OCI-LY1 (cell line): ENCODE data around the gene IGSF10.

Experiments
- EZH2 ChIP-seq: fragments of 200-600 bp; sonication (generic), shearing (Covaris generic); IDR thresholded peaks from 2 replicates; pipeline ENCODE4 v1.8.0; 2017; ENCODE audit warnings: borderline replicate concordance, mixed run types, mild to moderate bottlenecking, antibody characterized with exemption, low read length, moderate library complexity, mixed read lengths
- TF ChIP-seq, protein P1 (sequence below): fragments of 200-600 bp; sonication (generic), shearing (Covaris generic); IDR thresholded peaks from 2 replicates; pipeline ENCODE4 v1.5.1; 2017; ENCODE audit warnings: mild to moderate bottlenecking, antibody characterized with exemption, low read length, moderate library complexity, mixed read lengths

DNA sequence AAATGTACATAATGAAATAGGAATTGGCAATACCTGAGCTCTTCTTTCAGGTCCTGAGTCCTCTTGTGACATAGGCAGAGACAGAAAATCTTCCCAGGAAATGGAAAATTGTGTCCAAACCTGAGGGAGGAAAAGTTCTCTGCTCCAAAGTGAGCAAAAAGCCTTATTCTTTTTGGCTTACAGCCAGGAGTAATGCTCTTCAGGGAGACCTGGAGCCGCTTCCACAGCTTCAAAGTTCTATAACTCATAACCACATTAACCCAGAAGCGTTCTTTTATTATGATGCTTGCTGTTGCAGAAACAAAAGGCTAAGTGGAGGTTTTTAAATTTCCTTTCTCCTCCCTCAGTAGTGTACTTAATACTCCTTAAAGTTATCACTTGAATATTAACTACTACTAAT is 633 bp downstream of the IGSF10 start:
- TF ChIP-seq, protein P1, sequence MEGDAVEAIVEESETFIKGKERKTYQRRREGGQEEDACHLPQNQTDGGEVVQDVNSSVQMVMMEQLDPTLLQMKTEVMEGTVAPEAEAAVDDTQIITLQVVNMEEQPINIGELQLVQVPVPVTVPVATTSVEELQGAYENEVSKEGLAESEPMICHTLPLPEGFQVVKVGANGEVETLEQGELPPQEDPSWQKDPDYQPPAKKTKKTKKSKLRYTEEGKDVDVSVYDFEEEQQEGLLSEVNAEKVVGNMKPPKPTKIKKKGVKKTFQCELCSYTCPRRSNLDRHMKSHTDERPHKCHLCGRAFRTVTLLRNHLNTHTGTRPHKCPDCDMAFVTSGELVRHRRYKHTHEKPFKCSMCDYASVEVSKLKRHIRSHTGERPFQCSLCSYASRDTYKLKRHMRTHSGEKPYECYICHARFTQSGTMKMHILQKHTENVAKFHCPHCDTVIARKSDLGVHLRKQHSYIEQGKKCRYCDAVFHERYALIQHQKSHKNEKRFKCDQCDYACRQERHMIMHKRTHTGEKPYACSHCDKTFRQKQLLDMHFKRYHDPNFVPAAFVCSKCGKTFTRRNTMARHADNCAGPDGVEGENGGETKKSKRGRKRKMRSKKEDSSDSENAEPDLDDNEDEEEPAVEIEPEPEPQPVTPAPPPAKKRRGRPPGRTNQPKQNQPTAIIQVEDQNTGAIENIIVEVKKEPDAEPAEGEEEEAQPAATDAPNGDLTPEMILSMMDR = no peak
- TF ChIP-seq EZH2 = no peak
